A549 treated with DMSO at 1 μM for 4 hours (cell line): ENCODE results near the gene EIF2S3. TPM values are rescaled to one million over a fixed set of nuclear protein-coding genes. Genes with fewer than 3 reads are reported as not detected.

Experiments
- total RNA-seq: library from RNA; stranded (reverse); fragments of 200-300 nt; extraction: Qiagen RNA extraction; gene quantifications from 5 replicates; pipeline ENCODE4 v1.2.3, GENCODE V29; 2022; ENCODE audit warnings: low read depth

EIF2S3 gene
- total RNA-seq, result 144 to 185 TPM (median 168 TPM) in 5 replicates

GRCh38 chrX:24054182-24055042 is at the start of gene EIF2S3:
Gene EIF2S3 (plus strand): TSS chrX:24054956. CDS start chrX:24054969, 13 bp downstream.

DNA sequence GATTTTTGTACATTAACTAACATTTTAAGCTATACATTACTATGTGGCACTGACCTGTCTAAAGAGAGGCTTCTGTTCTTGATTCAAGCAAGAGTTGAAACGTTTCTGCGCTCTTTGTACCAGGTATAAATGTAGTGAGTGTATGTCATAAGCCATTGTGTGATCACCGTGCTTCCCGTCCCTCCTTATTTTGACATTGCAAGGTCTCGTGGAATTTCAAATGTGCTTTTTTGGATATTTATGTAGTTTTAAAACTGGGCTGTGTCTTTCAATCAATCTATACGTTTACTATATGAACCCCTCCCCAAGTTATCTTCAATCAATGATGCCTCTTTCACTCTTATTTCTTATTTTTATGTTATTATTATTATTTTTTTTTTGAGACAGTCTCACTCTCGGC is 27.7 kb upstream of the EIF2S3 start, which contains the start of gene KLHL15:
KLHL15 (minus strand) TSS at position 101 of the 400 bp plus-strand sequence. CDS start 20,493 bp downstream, outside the sequence.

Other genes with a start within 250 kb of the EIF2S3 start
- 33.3 to 39.8 TPM (median 34.3 TPM) in 5 replicates for gene APOO, start 147.0 kb upstream of the EIF2S3 start, total RNA-seq
- gene CXorf58, start 146.9 kb upstream of the EIF2S3 start, total RNA-seq, result 0.07 to 0.12 TPM in 2 of 5 replicates, not detected in the others
- 4.9 to 6.3 TPM (median 5.7 TPM) in 5 replicates for gene KLHL15, start 27.8 kb upstream of the EIF2S3 start, total RNA-seq
- gene ZFX, start 94.8 kb downstream of the EIF2S3 start, total RNA-seq, result 12.3 to 14.6 TPM (median 12.5 TPM) in 5 replicates